ENCODE data around the gene SLC1A2. TPM values are rescaled to one million over a fixed set of nuclear protein-coding genes. Genes with fewer than 3 reads are reported as not detected.

Gene SLC1A2
- total and polyA plus RNA-seq, 11 donors: 0.80 to 23.5 (median 5.2) TPM

DNA sequence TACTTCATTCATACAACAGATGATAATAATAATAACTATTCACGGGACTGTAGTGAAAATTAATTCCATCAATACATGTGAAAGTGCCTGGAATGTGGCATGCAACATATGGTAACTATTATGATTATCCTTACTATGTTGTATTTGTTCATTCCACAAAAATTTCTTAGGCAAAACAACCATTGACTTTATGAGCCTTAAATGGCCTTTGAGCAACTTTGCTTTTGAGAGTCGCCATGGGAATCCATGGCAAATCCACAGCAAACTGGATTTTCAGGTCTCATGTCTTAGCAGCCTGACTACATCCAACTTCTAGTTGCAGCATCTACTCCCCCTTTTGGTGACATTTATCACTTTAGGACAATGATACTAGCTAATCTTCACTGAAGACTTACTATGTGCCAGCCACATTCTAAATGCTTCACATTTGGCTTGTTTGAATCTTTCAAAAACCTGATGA, 56.8 kb downstream of the SLC1A2 start:
- Histone ChIP-seq H3K27ac (peak overlapping the region in 6 of 12 donors; percentile 38 to 88 (median 72)), H3K36me3 (no peaks in the 10 kb centered on the region), H3K27me3 (no peaks in the 10 kb centered on the region), H3K4me1 (peaks cover 5 to 54% (median 32%) of the 10 kb centered on the region in 12 donors), H3K9me3 (peaks cover 0 to 9% (median 0%) of the 10 kb centered on the region in 12 donors), H3K4me3 (no peak overlapping the region)
- 88 to 97% (median 90%) methylated on average over 2 of the region's 2 CpGs for WGBS, 4 donors
- ATAC-seq: no peak
- no peak for TF ChIP-seq POLR2A (IDR thresholded peaks at IDR 0.05)
- TF ChIP-seq, protein P1, sequence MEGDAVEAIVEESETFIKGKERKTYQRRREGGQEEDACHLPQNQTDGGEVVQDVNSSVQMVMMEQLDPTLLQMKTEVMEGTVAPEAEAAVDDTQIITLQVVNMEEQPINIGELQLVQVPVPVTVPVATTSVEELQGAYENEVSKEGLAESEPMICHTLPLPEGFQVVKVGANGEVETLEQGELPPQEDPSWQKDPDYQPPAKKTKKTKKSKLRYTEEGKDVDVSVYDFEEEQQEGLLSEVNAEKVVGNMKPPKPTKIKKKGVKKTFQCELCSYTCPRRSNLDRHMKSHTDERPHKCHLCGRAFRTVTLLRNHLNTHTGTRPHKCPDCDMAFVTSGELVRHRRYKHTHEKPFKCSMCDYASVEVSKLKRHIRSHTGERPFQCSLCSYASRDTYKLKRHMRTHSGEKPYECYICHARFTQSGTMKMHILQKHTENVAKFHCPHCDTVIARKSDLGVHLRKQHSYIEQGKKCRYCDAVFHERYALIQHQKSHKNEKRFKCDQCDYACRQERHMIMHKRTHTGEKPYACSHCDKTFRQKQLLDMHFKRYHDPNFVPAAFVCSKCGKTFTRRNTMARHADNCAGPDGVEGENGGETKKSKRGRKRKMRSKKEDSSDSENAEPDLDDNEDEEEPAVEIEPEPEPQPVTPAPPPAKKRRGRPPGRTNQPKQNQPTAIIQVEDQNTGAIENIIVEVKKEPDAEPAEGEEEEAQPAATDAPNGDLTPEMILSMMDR (IDR thresholded peaks at IDR 0.05): peak in 2 of 12 donors; percentile 7 to 14
- intact Hi-C loops (cut with DNase I): loop anchor here in 1 of 10 donors (10.0 kb wide), 2 partner anchors 58 to 118 kb away; no protein-coding TSS in a partner anchor
- DNase-seq: no peak

DNA sequence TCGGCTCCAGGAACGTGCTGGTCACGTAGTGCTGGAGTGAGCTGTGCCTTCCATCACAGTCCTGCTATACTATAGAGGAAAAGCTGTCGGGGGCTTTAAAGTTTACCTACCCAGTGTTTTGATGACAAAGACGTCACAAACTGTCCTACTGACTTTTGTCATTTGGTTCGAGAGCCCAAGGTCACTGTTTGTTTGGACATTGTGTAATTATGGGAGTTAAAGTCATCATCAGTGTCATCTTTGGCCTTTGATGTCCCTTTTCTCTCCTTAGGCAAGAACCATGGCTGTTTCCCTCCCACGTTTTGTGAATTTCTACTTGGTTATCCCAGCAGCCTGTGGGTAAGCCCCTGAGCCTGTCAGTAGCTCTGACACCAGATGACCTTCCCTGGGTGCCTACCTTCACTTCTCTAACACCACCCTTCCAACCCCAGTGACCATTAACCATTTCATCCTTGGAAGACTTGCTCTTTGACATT, 59.3 kb downstream of the SLC1A2 start:
- DNase-seq (no peak), ATAC-seq (no peak)
- WGBS, 4 donors: 73 to 82% (median 77%) methylated on average over 7 of the region's 7 CpGs
- no peak for TF ChIP-seq POLR2A (IDR thresholded peaks at IDR 0.05)
- TF ChIP-seq, protein P1 (IDR thresholded peaks at IDR 0.05): no peak
- H3K27me3 ChIP-seq: no peaks in the 10 kb centered on the region
- H3K4me1 ChIP-seq: peaks cover 5 to 54% (median 29%) of the 10 kb centered on the region in 12 donors
- peak overlapping the region in 11 of 12 donors; percentile 6 to 68 (median 41) for H3K27ac ChIP-seq
- intact Hi-C loops (cut with DNase I): loop anchor here in 1 of 10 donors (10.0 kb wide), 2 partner anchors 55 to 115 kb away; no protein-coding TSS in a partner anchor
- H3K9me3 ChIP-seq: no peaks in the 10 kb centered on the region
- H3K4me3 ChIP-seq: no peak overlapping the region
- H3K36me3 ChIP-seq: no peaks in the 10 kb centered on the region

DNA sequence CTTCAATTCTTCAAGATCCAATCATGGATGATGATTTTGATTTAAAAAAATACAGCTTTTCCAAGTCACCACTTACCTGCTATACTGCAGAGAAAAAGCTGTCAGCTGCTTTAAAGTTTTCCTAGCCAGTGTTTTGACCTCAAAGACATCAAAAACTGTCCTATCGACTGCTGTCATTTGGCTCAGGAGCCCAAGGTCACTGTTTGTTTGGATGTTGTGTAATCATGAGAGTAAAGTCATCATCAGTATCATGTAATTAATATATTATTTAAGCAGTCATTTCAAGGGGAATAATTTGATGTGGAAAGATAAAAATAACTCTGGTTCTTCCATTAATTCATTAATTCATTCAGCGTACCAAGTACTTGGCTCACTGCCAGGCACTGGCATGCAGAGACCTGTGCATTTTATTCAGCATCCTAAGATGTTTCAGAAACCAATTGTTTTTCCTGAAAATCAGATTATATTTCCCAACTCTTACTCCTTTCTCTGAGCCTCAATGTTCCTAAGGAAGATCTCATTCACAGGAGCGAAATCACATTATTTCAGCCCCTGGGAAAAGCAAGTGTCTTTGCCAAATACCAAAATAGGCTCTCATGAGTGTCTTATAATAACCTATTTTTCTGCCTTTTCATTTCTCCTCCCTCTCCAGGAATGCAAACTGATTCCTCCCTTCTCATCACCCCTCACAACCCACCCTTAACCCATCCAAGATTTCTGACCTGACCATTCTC, 59.9 kb downstream of the SLC1A2 start:
- WGBS, 4 donors: 34 to 46% (median 38%) methylated on average over 3 of the region's 3 CpGs
- H3K4me3 ChIP-seq: no peak overlapping the region
- H3K4me1 ChIP-seq: peaks cover 5 to 53% (median 28%) of the 10 kb centered on the region in 12 donors
- no peak for DNase-seq
- H3K27ac ChIP-seq: peak overlapping the region in 11 of 12 donors; percentile 6 to 68 (median 42)
- no peaks in the 10 kb centered on the region for H3K36me3 ChIP-seq
- intact Hi-C loops (cut with DNase I): loop anchor here in 1 of 10 donors (10.0 kb wide), 2 partner anchors 55 to 115 kb away; no protein-coding TSS in a partner anchor
- no peaks in the 10 kb centered on the region for H3K27me3 ChIP-seq
- peak in 1 of 4 donors; percentile 19 for ATAC-seq
- TF ChIP-seq, protein P1 (IDR thresholded peaks at IDR 0.05): no peak
- TF ChIP-seq POLR2A (IDR thresholded peaks at IDR 0.05): no peak
- H3K9me3 ChIP-seq: no peaks in the 10 kb centered on the region

DNA sequence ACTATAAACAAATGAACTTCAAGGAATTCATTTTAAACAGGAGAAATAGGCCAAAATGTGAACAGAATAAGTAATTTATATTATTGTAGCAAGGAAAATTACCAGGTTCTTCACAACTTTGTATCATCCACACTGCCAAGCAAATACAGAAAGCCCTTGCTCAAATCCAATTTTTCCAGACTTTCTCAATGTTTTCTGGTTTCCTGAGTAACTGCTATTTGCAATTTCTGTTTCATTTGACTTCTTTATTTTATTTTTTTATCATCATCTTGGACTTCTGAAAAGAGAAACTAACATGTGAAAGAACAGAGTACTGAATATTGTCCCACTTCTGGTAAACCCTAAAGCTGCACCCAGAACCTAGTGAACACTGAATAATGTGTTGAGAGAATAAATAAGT, 61.0 kb downstream of the SLC1A2 start:
- DNase-seq (no peak), ATAC-seq (no peak)
- Histone ChIP-seq H3K27ac (peak overlapping the region in 5 of 12 donors; percentile 25 to 68 (median 48)), H3K27me3 (no peaks in the 10 kb centered on the region), H3K36me3 (no peaks in the 10 kb centered on the region), H3K4me1 (peaks cover 0 to 42% (median 18%) of the 10 kb centered on the region in 12 donors), H3K9me3 (no peaks in the 10 kb centered on the region), H3K4me3 (no peak overlapping the region)
- TF ChIP-seq POLR2A (IDR thresholded peaks at IDR 0.05): no peak
- TF ChIP-seq, protein P1 (IDR thresholded peaks at IDR 0.05): no peak
- intact Hi-C loops (cut with DNase I): no loop called here

Data from heart left ventricle (tissue), 16 donors.